Forelimb muscle (tissue), 1 donor: ENCODE measurements around the gene RAPSN. TPM values are rescaled to one million over a fixed set of nuclear protein-coding genes. Genes with fewer than 3 reads are reported as not detected.

ENCODE experiments used
- DNase-seq: peaks from one replicate; pipeline ENCODE4 v3.0.0-alpha.2; 2013; ENCODE audit warnings: low read depth
- polyA plus RNA-seq: library from polyadenylated mRNA; unstranded; fragments of 120-200 nt; gene quantifications from one replicate; pipeline ENCODE4 v1.2.1, GENCODE V29; 2013; ENCODE audit not compliant: insufficient read length

Gene RAPSN
- polyA plus RNA-seq, 1 donor: 93.1 TPM

- DNase-seq: no peak
These were observed 58.5 kb downstream of the RAPSN start for GRCh38 chr11:47390422-47390760.

DNA sequence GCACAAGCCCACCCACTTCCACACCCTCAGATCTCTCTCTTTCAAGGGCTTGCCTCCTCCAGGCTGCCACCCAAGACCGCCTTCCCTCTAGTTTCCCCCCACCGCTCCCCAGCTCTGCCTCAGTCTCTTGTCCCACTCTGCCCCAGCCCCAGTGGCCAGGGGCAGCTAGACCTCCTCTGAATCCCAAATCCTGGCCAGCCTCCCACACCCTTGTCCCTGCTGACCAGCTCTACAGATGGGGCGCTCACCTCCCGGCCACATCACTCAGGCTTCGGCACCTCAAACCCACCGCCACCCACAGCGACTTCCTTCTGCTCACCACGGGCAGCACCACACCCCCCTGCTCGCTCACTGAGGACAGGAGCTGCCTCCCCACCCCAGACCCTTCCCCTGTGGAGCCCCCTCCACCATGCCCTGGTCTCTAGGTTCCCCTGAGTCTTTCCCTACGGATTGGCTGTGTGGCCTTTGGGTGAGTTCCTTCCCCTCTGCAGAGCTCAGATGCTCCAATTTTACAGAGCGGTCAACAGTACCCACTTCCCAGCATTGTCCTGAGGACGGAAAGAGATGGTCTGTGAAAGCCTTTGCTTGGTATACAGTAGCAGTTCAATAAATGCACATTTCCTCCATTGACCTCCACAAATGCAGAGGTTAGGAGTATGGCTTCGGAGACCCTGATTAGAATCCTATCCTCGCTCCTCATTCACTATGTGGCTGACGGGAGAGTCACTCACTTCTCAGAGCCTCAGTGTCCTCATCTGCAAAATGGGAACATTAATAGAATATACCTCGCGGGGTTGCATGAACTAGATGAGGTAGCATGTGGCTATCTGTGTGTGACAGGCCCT is 59.1 kb downstream of the RAPSN start:
- DNase-seq: no peak

GRCh38 chr11:47388697-47389576 is 60.0 kb downstream of the RAPSN start:
- DNase-seq: no peak

DNA sequence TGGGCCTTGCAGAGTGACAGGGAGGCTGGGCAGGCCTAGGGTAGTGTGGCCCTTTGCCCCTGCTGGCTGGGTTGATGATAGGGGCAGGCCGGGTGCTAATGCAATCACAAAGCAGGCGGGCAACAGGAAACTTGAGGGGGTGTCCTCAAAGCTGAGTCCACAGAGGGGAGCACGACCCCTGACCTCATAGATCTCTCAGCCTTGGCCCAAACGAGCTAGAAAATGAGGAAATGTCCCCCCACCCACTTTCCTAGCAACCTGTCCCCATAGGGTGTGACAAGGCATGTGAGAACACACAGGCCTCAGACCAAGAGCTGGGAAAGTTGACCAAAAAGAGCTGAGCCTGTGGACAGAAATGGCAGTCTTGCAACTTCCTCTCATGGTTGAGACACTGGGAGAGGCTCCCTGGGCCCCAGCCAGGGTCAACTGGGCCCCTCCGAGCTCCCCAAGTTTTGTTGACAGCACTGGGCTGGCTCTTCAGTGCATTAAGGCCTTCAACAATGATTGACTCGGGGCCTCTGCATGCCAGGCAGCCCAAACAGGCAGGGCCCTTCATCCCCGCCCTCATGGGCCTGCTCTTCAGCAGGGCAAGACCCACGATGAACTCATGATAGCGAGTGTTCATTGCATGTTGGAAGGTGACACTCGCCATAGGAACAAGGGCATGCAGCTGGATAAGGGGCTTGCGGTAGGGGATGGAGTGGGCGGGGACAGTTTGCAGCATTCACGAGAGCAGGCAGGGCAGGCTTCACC is 60.8 kb downstream of the RAPSN start:
- no peak for DNase-seq

Other genes with a start within 250 kb of the RAPSN start
- gene DDB2, start 234.2 kb downstream of the RAPSN start, polyA plus RNA-seq: 12.7 TPM
- 20.9 TPM for gene ACP2, start 200.3 kb downstream of the RAPSN start, polyA plus RNA-seq
- gene NR1H3, start 191.1 kb downstream of the RAPSN start, polyA plus RNA-seq: 16.2 TPM
- gene MADD, start 179.0 kb downstream of the RAPSN start, polyA plus RNA-seq: 31.6 TPM
- 0.75 TPM for gene MYBPC3, start 96.4 kb downstream of the RAPSN start, polyA plus RNA-seq
- gene SPI1, start 70.6 kb downstream of the RAPSN start, polyA plus RNA-seq: 6.7 TPM
- gene SLC39A13, start 40.5 kb downstream of the RAPSN start, polyA plus RNA-seq: 35.3 TPM
- 123 TPM for gene PSMC3, start 22.7 kb downstream of the RAPSN start, polyA plus RNA-seq
- gene CELF1, start 104.0 kb upstream of the RAPSN start, polyA plus RNA-seq: 68.6 TPM
- gene PTPMT1, start 116.5 kb upstream of the RAPSN start, polyA plus RNA-seq: 27.1 TPM
- gene KBTBD4, start 129.8 kb upstream of the RAPSN start, polyA plus RNA-seq: 12.8 TPM
- 95.7 TPM for gene NDUFS3, start 129.9 kb upstream of the RAPSN start, polyA plus RNA-seq
- 2.6 TPM for gene FAM180B, start 137.5 kb upstream of the RAPSN start, polyA plus RNA-seq
- 9.1 TPM for gene C1QTNF4, start 145.3 kb upstream of the RAPSN start, polyA plus RNA-seq
- gene MTCH2, start 193.4 kb upstream of the RAPSN start, polyA plus RNA-seq: 76.6 TPM